Activated CD8-positive, alpha-beta T cell treated with anti-CD3 and anti-CD28 coated beads for 36 hours (primary cell): ENCODE measurements around the gene NET1. TPM values are rescaled to one million over a fixed set of nuclear protein-coding genes. Genes with fewer than 3 reads are reported as not detected.

Experiments
- ATAC-seq: fragments of 200-7000 bp; cut with Tn5 transposase; one replicate; pipeline ENCODE4 v1.10.0; 2021; ENCODE audit warnings: mild to moderate bottlenecking, moderate library complexity
- CTCF ChIA-PET: fragments of 350-600 bp; sonication (Branson Sonifier 250); formaldehyde crosslinking; loops from one replicate; lab custom pipeline; 2021; ENCODE audit warnings: antibody characterized with exemption; lab: Charles Lee
- POLR2A ChIA-PET: fragments of 350-600 bp; sonication (Branson Sonifier 250); formaldehyde crosslinking; loops from one replicate; lab custom pipeline; 2021; ENCODE audit warnings: antibody characterized with exemption; lab: Charles Lee
- DNase-seq: peaks from one replicate; pipeline ENCODE4 v3.0.0-alpha.2; 2020
- H3K27ac Mint-ChIP-seq: one replicate; pipeline ENCODE4 v1.8.0; 2021; ENCODE audit warnings: mild to moderate bottlenecking, mixed read lengths
- H3K27me3 Mint-ChIP-seq: one replicate; pipeline ENCODE4 v1.8.0; 2021; ENCODE audit warnings: mixed read lengths
- H3K36me3 Mint-ChIP-seq: one replicate; pipeline ENCODE4 v1.8.0; 2021; ENCODE audit warnings: low read depth, mixed read lengths
- H3K4me1 Mint-ChIP-seq: one replicate; pipeline ENCODE4 v1.8.0; 2021; ENCODE audit warnings: low read depth, mixed read lengths
- H3K4me3 Mint-ChIP-seq: one replicate; pipeline ENCODE4 v1.8.0; 2021; ENCODE audit warnings: mild to moderate bottlenecking, moderate library complexity, mixed read lengths
- H3K9me3 Mint-ChIP-seq: one replicate; pipeline ENCODE4 v1.8.0; 2021; ENCODE audit warnings: mixed read lengths
- CTCF ChIP-seq: fragments of 200-600 bp; IDR thresholded peaks from one replicate; pipeline ENCODE4 v1.8.0; 2022; ENCODE audit warnings: antibody characterized with exemption, mild to moderate bottlenecking
- intact Hi-C: fragments of 100-400 bp; cut with micrococcal nuclease; formaldehyde crosslinking; loops from one replicate; pipeline ENCODE4 v1.10.0; 2022
- total RNA-seq, 2 experiments: library from RNA; stranded (reverse); gene quantifications; one replicate each; pipeline ENCODE4 v1.2.3, GENCODE V29; 2021

The NET1 gene
- total RNA-seq, 2 experiments from 2014 or later = 20.5 to 21.6 TPM

- intact Hi-C loops = loop anchor here (5.0 kb wide), 1 partner anchor 104 kb away; no protein-coding TSS in a partner anchor
- no peak for TF ChIP-seq CTCF
- Mint-ChIP-seq H3K27ac (no peak overlapping the region), H3K4me1 (peaks cover 41% of the 10 kb centered on the region), H3K36me3 (peaks cover 16% of the 10 kb centered on the region), H3K9me3 (no peaks in the 10 kb centered on the region), H3K4me3 (no peak overlapping the region), H3K27me3 (peaks cover 5% of the 10 kb centered on the region)
- DNase-seq (no peak), ATAC-seq (no peak)
- POLR2A ChIA-PET = interaction anchor here (1.2 to 1.4 kb wide), 2 partner anchors 100 to 176 kb away, joined by 3 to 4 read pairs; no protein-coding TSS in a partner anchor
- CTCF ChIA-PET = interaction anchor here (1.6 to 18.5 kb wide), 4 partner anchors 13 to 599 kb away, joined by 5 to 246 read pairs (median 8); no protein-coding TSS in a partner anchor
Observed at GRCh38 chr10:5448333-5449001, 36.1 kb downstream of the NET1 start.

- POLR2A ChIA-PET = no interaction called here
- no peaks in the 10 kb centered on the region for H3K9me3 Mint-ChIP-seq
Observed at GRCh38 chr10:5449227-5449626, 36.9 kb downstream of the NET1 start.

GRCh38 chr10:5449823-5450222 is 37.5 kb downstream of the NET1 start:
- Mint-ChIP-seq H3K4me3 (no peak overlapping the region), H3K27me3 (peaks cover 4% of the 10 kb centered on the region), H3K9me3 (no peaks in the 10 kb centered on the region), H3K27ac (no peak overlapping the region), H3K36me3 (peaks cover 24% of the 10 kb centered on the region), H3K4me1 (peaks cover 35% of the 10 kb centered on the region)
- CTCF ChIA-PET = no interaction called here
- no peak for TF ChIP-seq CTCF
- POLR2A ChIA-PET = no interaction called here
- intact Hi-C loops = loop anchor here (5.0 kb wide), 1 partner anchor 102 kb away; no protein-coding TSS in a partner anchor
- no peak for DNase-seq
- no peak for ATAC-seq

More at GRCh38 chr10:5449227-5449626, 36.9 kb downstream of the NET1 start:
- ATAC-seq = no peak
- CTCF ChIA-PET = interaction anchor here (18.5 kb wide), 1 partner anchor 172 kb away, joined by 246 read pairs; no protein-coding TSS in a partner anchor
- TF ChIP-seq CTCF = no peak
- Mint-ChIP-seq H3K27me3 (peaks cover 5% of the 10 kb centered on the region), H3K27ac (no peak overlapping the region), H3K4me3 (no peak overlapping the region), H3K36me3 (peaks cover 22% of the 10 kb centered on the region), H3K4me1 (peaks cover 35% of the 10 kb centered on the region)
- DNase-seq = no peak
- intact Hi-C loops = loop anchor here (5.0 kb wide), 1 partner anchor 103 kb away; no protein-coding TSS in a partner anchor

- Mint-ChIP-seq H3K27me3 (peaks cover 2% of the 10 kb centered on the region), H3K27ac (no peak overlapping the region), H3K4me1 (peaks cover 35% of the 10 kb centered on the region), H3K36me3 (peaks cover 24% of the 10 kb centered on the region), H3K4me3 (no peak overlapping the region), H3K9me3 (no peaks in the 10 kb centered on the region)
- no peak for ATAC-seq
- intact Hi-C loops = no loop called here
- no peak for DNase-seq
- TF ChIP-seq CTCF = no peak
- ChIA-PET CTCF (no interaction called here), POLR2A (no interaction called here)
Observed at GRCh38 chr10:5450605-5451384, 38.4 kb downstream of the NET1 start.
